ENCODE results near the gene ASXL3. TPM values are rescaled to one million over a fixed set of nuclear protein-coding genes. Genes with fewer than 3 reads are reported as not detected.

ASXL3 gene
- total RNA-seq, 2 experiments from 2014 or later = not detected

DNA sequence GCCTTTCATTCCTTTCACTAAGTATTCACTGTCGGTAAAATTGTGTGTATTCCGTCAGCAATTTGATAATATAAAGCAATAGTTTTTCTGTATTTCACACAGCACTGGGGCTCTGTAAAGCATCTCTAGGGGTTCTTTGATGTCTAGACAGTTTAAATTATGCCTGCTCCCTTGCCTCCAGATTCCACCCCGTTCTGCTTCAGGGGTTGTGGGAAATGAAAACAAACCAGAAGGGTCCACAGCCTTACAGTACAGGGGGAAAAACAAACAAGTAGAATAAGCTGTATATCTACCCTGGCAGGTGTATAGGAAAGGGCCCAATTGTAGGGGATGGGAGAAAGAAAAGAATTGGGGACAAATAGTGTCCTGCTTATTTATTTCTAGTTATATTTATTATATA lies 63.1 kb downstream of the ASXL3 start:
- ATAC-seq = no peak
- H3K36me3 Mint-ChIP-seq (ENCODE audit: low read depth) = no peaks in the 10 kb centered on the region
- CTCF ChIA-PET = no interaction called here
- H3K27ac Mint-ChIP-seq = no peak overlapping the region
- no peaks in the 10 kb centered on the region for H3K9me3 Mint-ChIP-seq (ENCODE audit: insufficient read depth)
- POLR2A ChIA-PET = no interaction called here
- H3K4me1 Mint-ChIP-seq (ENCODE audit: low read depth) = no peaks in the 10 kb centered on the region
- no peak overlapping the region for H3K4me3 Mint-ChIP-seq
- H3K27me3 Mint-ChIP-seq (ENCODE audit: low read depth) = no peaks in the 10 kb centered on the region
- DNase-seq = no peak

GRCh38 chr18:33644494-33644893 lies 66.5 kb downstream of the ASXL3 start:
- Mint-ChIP-seq H3K27me3 (ENCODE audit: low read depth) (no peaks in the 10 kb centered on the region), H3K27ac (no peak overlapping the region), H3K9me3 (ENCODE audit: insufficient read depth) (no peaks in the 10 kb centered on the region), H3K4me3 (no peak overlapping the region), H3K36me3 (ENCODE audit: low read depth) (no peaks in the 10 kb centered on the region), H3K4me1 (ENCODE audit: low read depth) (no peaks in the 10 kb centered on the region)
- ChIA-PET POLR2A (no interaction called here), CTCF (no interaction called here)
- DNase-seq (no peak), ATAC-seq (no peak)

DNA sequence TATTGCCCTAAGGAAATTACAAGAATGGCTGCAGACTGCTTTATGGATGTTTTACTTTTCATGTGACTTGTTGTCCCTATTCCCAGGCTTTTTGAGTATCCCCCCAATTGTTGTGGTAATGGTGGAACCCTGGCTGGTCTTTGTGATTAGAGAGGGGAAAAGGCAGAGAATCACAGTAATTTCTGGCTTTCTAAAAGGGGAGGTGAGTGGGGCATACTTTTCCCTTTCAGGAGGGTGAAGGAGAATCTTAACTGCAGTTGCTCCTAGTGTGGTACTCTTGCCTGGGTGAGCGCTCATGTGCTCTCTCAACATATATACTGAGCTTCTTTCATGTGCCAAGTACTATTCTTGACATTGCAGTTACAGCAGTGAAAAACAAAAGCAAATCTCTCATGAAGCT lies 69.3 kb downstream of the ASXL3 start:
- Mint-ChIP-seq H3K36me3 (ENCODE audit: low read depth) (no peaks in the 10 kb centered on the region), H3K27ac (no peak overlapping the region), H3K27me3 (ENCODE audit: low read depth) (no peaks in the 10 kb centered on the region), H3K9me3 (ENCODE audit: insufficient read depth) (no peaks in the 10 kb centered on the region), H3K4me1 (ENCODE audit: low read depth) (no peaks in the 10 kb centered on the region), H3K4me3 (no peak overlapping the region)
- DNase-seq (no peak), ATAC-seq (no peak)
- ChIA-PET CTCF (no interaction called here), POLR2A (no interaction called here)

DNA sequence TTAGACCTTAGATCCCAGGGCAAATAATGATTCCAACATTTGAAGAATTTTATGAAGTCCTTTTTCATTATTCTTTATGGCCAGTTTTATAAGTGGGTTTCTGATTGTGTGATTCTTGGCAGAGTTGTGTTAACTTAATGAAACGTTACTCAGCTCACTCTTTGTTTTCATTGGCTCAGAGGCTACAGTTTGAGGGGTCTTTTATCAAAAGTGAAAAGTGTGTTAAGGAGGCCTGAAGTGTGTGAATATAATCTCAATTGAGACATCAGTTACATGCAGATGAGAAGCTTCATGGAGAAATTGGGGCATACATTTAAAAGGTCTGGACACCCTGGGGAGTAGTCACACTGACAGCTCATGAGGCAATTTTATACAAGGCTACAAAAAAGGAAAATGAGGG lies 74.6 kb downstream of the ASXL3 start:
- CTCF ChIA-PET = no interaction called here
- Mint-ChIP-seq H3K4me1 (ENCODE audit: low read depth) (no peaks in the 10 kb centered on the region), H3K27ac (no peak overlapping the region), H3K4me3 (no peak overlapping the region), H3K27me3 (ENCODE audit: low read depth) (no peaks in the 10 kb centered on the region), H3K9me3 (ENCODE audit: insufficient read depth) (no peaks in the 10 kb centered on the region), H3K36me3 (ENCODE audit: low read depth) (no peaks in the 10 kb centered on the region)
- DNase-seq (no peak), ATAC-seq (no peak)
- POLR2A ChIA-PET = no interaction called here

DNA sequence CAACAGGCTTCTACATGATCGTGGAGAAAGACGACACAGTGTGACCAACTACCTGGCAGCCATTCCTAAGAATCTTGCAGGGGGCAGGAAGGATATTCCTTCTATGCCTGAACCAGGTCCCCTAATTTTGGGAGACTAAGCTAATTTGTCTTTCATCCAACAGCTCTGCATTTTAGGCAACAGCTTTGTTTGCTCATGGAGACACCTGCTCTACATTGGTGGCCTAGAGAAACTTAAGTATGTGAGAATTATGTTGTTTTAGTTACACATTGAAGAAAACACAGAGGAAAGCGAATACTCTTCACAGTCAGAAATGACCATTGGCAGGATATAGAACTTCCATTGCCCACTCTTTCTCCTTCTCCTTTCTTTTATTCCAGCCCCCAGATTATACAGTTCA lies 75.2 kb downstream of the ASXL3 start:
- Mint-ChIP-seq H3K4me3 (no peak overlapping the region), H3K4me1 (ENCODE audit: low read depth) (no peaks in the 10 kb centered on the region), H3K27me3 (ENCODE audit: low read depth) (no peaks in the 10 kb centered on the region), H3K36me3 (ENCODE audit: low read depth) (no peaks in the 10 kb centered on the region), H3K27ac (no peak overlapping the region), H3K9me3 (ENCODE audit: insufficient read depth) (no peaks in the 10 kb centered on the region)
- POLR2A ChIA-PET = no interaction called here
- no peak for ATAC-seq
- DNase-seq = no peak
- CTCF ChIA-PET = no interaction called here

- POLR2A ChIA-PET = no interaction called here
- ATAC-seq = no peak
- Mint-ChIP-seq H3K4me3 (no peak overlapping the region), H3K27me3 (ENCODE audit: low read depth) (no peaks in the 10 kb centered on the region), H3K4me1 (ENCODE audit: low read depth) (no peaks in the 10 kb centered on the region), H3K36me3 (ENCODE audit: low read depth) (no peaks in the 10 kb centered on the region), H3K27ac (no peak overlapping the region), H3K9me3 (ENCODE audit: insufficient read depth) (peaks cover 5% of the 10 kb centered on the region)
- CTCF ChIA-PET = no interaction called here
- DNase-seq = no peak
Observed at GRCh38 chr18:33656889-33657448, 79.0 kb downstream of the ASXL3 start.

GRCh38 chr18:33660696-33661310 lies 82.8 kb downstream of the ASXL3 start:
- DNase-seq = no peak
- Mint-ChIP-seq H3K36me3 (ENCODE audit: low read depth) (no peaks in the 10 kb centered on the region), H3K4me3 (no peak overlapping the region), H3K27ac (no peak overlapping the region), H3K27me3 (ENCODE audit: low read depth) (no peaks in the 10 kb centered on the region), H3K4me1 (ENCODE audit: low read depth) (no peaks in the 10 kb centered on the region), H3K9me3 (ENCODE audit: insufficient read depth) (peaks cover 5% of the 10 kb centered on the region)
- ChIA-PET POLR2A (no interaction called here), CTCF (no interaction called here)
- ATAC-seq = no peak

DNA sequence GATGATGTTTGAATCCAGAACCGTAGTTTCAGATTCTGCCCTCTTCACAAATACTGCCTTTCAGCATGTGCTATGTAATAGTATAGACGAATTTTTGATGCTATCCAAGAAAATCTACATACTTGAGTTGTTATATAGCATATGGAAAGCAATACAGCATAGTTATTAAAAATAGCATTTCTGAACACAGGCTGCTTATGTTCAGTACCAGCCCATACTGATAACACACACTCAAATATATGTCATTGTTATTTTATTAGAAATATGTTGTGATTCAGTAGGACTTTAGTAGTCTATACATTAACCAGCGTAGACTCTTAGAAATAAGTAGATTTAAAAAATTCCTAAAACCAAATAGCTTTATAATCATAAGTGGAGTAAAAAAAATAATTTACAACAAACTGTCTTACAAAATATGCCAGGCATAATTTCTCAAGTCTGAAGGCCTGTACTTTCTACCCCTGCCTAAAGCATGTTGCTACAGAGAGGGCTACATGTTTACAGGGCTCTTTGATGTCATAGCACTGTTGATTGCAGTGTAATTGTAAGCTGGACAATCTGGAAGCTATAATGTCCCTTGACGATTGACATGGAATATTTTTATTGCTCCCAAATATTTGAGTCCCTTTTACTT lies 86.3 kb downstream of the ASXL3 start:
- H3K27me3 Mint-ChIP-seq (ENCODE audit: low read depth) = no peaks in the 10 kb centered on the region
- no peak overlapping the region for H3K27ac Mint-ChIP-seq
- CTCF ChIA-PET = no interaction called here
- POLR2A ChIA-PET = no interaction called here
- no peaks in the 10 kb centered on the region for H3K36me3 Mint-ChIP-seq (ENCODE audit: low read depth)
- H3K9me3 Mint-ChIP-seq (ENCODE audit: insufficient read depth) = peaks cover 5% of the 10 kb centered on the region
- no peak overlapping the region for H3K4me3 Mint-ChIP-seq
- DNase-seq = no peak
- no peak for ATAC-seq
- no peaks in the 10 kb centered on the region for H3K4me1 Mint-ChIP-seq (ENCODE audit: low read depth)

GRCh38 chr18:33665187-33665586 lies 87.2 kb downstream of the ASXL3 start:
- peaks cover 5% of the 10 kb centered on the region for H3K9me3 Mint-ChIP-seq (ENCODE audit: insufficient read depth)
- CTCF ChIA-PET = no interaction called here
- DNase-seq = no peak

DNA sequence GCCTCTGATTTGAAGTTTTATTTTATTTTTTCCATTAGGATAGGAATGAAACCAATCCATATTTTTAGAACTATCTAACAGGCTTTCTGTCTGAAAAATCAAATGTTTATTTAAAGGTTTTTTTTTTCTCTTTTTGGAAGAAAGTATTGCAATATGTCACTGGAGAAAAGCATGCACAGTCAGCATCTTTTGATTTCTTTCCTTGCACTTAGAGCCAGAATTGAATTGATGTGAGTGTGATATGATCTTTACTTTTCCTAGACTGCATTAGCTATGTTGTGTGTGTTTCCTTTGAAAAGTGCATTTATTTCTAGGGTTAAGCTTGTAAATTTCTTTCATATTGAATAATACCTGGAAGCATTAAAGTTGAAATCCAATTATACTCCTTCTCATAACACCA lies 87.6 kb downstream of the ASXL3 start:
- peaks cover 5% of the 10 kb centered on the region for H3K9me3 Mint-ChIP-seq (ENCODE audit: insufficient read depth)
- H3K4me3 Mint-ChIP-seq = no peak overlapping the region
- H3K27ac Mint-ChIP-seq = no peak overlapping the region
- ChIA-PET CTCF (no interaction called here), POLR2A (no interaction called here)
- no peaks in the 10 kb centered on the region for H3K27me3 Mint-ChIP-seq (ENCODE audit: low read depth)
- H3K4me1 Mint-ChIP-seq (ENCODE audit: low read depth) = no peaks in the 10 kb centered on the region
- ATAC-seq = no peak
- H3K36me3 Mint-ChIP-seq (ENCODE audit: low read depth) = no peaks in the 10 kb centered on the region
- DNase-seq = no peak

More at GRCh38 chr18:33665187-33665586, 87.2 kb downstream of the ASXL3 start:
- Mint-ChIP-seq H3K4me3 (no peak overlapping the region), H3K36me3 (ENCODE audit: low read depth) (no peaks in the 10 kb centered on the region), H3K4me1 (ENCODE audit: low read depth) (no peaks in the 10 kb centered on the region), H3K27me3 (ENCODE audit: low read depth) (no peaks in the 10 kb centered on the region), H3K27ac (no peak overlapping the region)
- ATAC-seq = no peak
- POLR2A ChIA-PET = no interaction called here

GRCh38 chr18:33666915-33667314 lies 88.9 kb downstream of the ASXL3 start:
- H3K27me3 Mint-ChIP-seq (ENCODE audit: low read depth) = no peaks in the 10 kb centered on the region
- CTCF ChIA-PET = no interaction called here
- POLR2A ChIA-PET = no interaction called here
- ATAC-seq = no peak
- H3K36me3 Mint-ChIP-seq (ENCODE audit: low read depth) = no peaks in the 10 kb centered on the region
- H3K9me3 Mint-ChIP-seq (ENCODE audit: insufficient read depth) = no peaks in the 10 kb centered on the region
- H3K4me1 Mint-ChIP-seq (ENCODE audit: low read depth) = no peaks in the 10 kb centered on the region
- DNase-seq = no peak
- no peak overlapping the region for H3K27ac Mint-ChIP-seq
- no peak overlapping the region for H3K4me3 Mint-ChIP-seq

DNA sequence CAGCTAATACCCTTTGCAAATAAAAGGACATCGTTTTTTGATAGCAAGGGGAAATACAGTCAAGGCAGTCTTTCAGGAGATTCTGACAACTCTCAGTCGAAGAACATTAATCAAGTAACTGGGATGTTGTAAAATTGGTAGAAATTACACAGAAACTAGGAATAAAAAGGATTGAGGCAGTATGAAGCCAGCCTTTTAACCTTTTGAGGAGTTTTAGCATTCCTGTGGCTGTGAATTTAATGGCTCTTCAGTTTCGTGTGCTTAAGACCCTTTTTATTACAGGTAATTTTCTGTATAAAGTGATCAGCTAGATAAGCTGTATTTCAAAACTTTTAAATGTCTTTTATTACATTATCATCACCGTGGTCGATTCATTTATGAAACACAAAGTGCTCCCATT lies 91.6 kb downstream of the ASXL3 start:
- H3K4me1 Mint-ChIP-seq (ENCODE audit: low read depth) = no peaks in the 10 kb centered on the region
- H3K9me3 Mint-ChIP-seq (ENCODE audit: insufficient read depth) = no peaks in the 10 kb centered on the region
- ATAC-seq = no peak
- no peak for DNase-seq
- ChIA-PET CTCF (no interaction called here), POLR2A (no interaction called here)
- no peaks in the 10 kb centered on the region for H3K27me3 Mint-ChIP-seq (ENCODE audit: low read depth)
- no peaks in the 10 kb centered on the region for H3K36me3 Mint-ChIP-seq (ENCODE audit: low read depth)
- no peak overlapping the region for H3K4me3 Mint-ChIP-seq
- H3K27ac Mint-ChIP-seq = no peak overlapping the region

GRCh38 chr18:33670029-33670428 lies 92.0 kb downstream of the ASXL3 start:
- no peak for ATAC-seq
- ChIA-PET POLR2A (no interaction called here), CTCF (no interaction called here)
- no peak for DNase-seq
- Mint-ChIP-seq H3K9me3 (ENCODE audit: insufficient read depth) (no peaks in the 10 kb centered on the region), H3K27ac (no peak overlapping the region), H3K36me3 (ENCODE audit: low read depth) (no peaks in the 10 kb centered on the region), H3K27me3 (ENCODE audit: low read depth) (no peaks in the 10 kb centered on the region), H3K4me1 (ENCODE audit: low read depth) (no peaks in the 10 kb centered on the region), H3K4me3 (no peak overlapping the region)
